GM12873 (cell line): Measurements from ENCODE around the gene BSND.

Experiments
- CTCF ChIP-seq: IDR thresholded peaks from 2 replicates; pipeline ENCODE4 v1.5.1; 2012; ENCODE audit warnings: low read depth, mild to moderate bottlenecking, moderate library complexity, low read length, control low read depth; ENCODE audit not compliant: insufficient read depth; ENCODE audit errors: missing control alignments

Gene BSND

GRCh38 chr1:55012661-55013060, 13.9 kb downstream of the BSND start:
- no peak for TF ChIP-seq CTCF

GRCh38 chr1:55015123-55015522, 16.4 kb downstream of the BSND start:
- no peak for TF ChIP-seq CTCF

GRCh38 chr1:55015731-55016620, 17.2 kb downstream of the BSND start:
- no peak for TF ChIP-seq CTCF

- no peak for TF ChIP-seq CTCF
These were observed 19.7 kb downstream of the BSND start for GRCh38 chr1:55018395-55018794.

GRCh38 chr1:55021942-55022546, 23.3 kb downstream of the BSND start:
- peak; percentile 98 for TF ChIP-seq CTCF

- TF ChIP-seq CTCF: no peak
These were observed 34.5 kb downstream of the BSND start for GRCh38 chr1:55033265-55033614.

- TF ChIP-seq CTCF: no peak
These were observed 35.9 kb downstream of the BSND start for GRCh38 chr1:55034476-55035133.
